HL-60 (cell line): ENCODE data around the gene XPNPEP2.

Experiments
- DNase-seq, 2 experiments: peaks; one replicate each; pipeline ENCODE4 v3.0.0-alpha.2; 2010 to 2020; ENCODE audit warnings: low read depth in 1 of 2, low spot score in 1 of 2
- H3K27ac ChIP-seq: fragments of 250-450 bp; sonication (Bioruptor Pico); replicated peaks from 2 replicates; pipeline ENCODE4 v1.5.1; 2020; ENCODE audit warnings: mild to moderate bottlenecking, moderate library complexity
- H3K27me3 ChIP-seq: fragments of 250-450 bp; sonication (Bioruptor Pico); 2 replicates; pipeline ENCODE4 v1.5.1; 2021; ENCODE audit warnings: mild to moderate bottlenecking, moderate library complexity; ENCODE audit not compliant: insufficient read depth, poor library complexity, severe bottlenecking
- H3K4me3 ChIP-seq: replicated peaks from 2 replicates; pipeline ENCODE4 v1.5.1; 2011; ENCODE audit warnings: mild to moderate bottlenecking, control low read depth, low read length; ENCODE audit not compliant: insufficient read depth
- GABPA ChIP-seq: IDR thresholded peaks from 2 replicates; pipeline ENCODE4 v1.6.1; 2012; ENCODE audit warnings: low read depth
- POLR2AphosphoS5 ChIP-seq: IDR thresholded peaks from 2 replicates; pipeline ENCODE4 v1.6.1; 2012; ENCODE audit warnings: low read depth
- SPI1 ChIP-seq: IDR thresholded peaks from 2 replicates; pipeline ENCODE4 v1.6.1; 2012; ENCODE audit warnings: low read depth, mild to moderate bottlenecking, borderline replicate concordance
- TF ChIP-seq, protein P1 (sequence below): IDR thresholded peaks from one replicate; pipeline ENCODE4 v1.5.1; 2011; ENCODE audit warnings: low read length, control low read depth, inconsistent platforms; ENCODE audit not compliant: insufficient read depth
- TF ChIP-seq, protein P2 (sequence below): IDR thresholded peaks from 2 replicates; pipeline ENCODE4 v1.6.1; 2012; ENCODE audit warnings: low read depth; ENCODE audit not compliant: insufficient replicate concordance

XPNPEP2 gene

DNA sequence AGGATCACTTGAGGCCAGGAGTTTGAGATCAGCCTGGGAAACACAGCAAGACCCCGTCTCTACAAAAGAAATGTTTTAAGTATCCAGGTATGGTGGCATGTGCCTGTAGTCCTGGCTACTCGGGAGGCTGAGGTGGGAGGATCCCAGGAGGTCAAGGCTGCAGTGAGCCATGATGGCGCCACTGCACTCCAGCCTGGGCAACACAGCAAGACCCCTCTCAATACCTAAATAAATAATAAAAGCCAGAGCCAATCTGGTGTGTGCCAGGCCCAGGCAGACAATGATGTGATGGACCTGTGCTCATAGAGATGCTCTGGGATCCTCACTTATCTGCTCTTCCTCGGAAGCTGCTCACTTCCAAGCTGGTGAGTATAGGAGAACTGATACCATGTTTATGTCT lies 22.8 kb downstream of the XPNPEP2 start:
- Histone ChIP-seq H3K4me3 (no peak overlapping the region), H3K27me3 (no peaks in the 10 kb centered on the region), H3K27ac (no peak overlapping the region)
- TF ChIP-seq, protein P1, sequence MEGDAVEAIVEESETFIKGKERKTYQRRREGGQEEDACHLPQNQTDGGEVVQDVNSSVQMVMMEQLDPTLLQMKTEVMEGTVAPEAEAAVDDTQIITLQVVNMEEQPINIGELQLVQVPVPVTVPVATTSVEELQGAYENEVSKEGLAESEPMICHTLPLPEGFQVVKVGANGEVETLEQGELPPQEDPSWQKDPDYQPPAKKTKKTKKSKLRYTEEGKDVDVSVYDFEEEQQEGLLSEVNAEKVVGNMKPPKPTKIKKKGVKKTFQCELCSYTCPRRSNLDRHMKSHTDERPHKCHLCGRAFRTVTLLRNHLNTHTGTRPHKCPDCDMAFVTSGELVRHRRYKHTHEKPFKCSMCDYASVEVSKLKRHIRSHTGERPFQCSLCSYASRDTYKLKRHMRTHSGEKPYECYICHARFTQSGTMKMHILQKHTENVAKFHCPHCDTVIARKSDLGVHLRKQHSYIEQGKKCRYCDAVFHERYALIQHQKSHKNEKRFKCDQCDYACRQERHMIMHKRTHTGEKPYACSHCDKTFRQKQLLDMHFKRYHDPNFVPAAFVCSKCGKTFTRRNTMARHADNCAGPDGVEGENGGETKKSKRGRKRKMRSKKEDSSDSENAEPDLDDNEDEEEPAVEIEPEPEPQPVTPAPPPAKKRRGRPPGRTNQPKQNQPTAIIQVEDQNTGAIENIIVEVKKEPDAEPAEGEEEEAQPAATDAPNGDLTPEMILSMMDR: no peak
- no peak for TF ChIP-seq SPI1
- TF ChIP-seq POLR2AphosphoS5: no peak
- TF ChIP-seq GABPA: no peak
- TF ChIP-seq, protein P2, sequence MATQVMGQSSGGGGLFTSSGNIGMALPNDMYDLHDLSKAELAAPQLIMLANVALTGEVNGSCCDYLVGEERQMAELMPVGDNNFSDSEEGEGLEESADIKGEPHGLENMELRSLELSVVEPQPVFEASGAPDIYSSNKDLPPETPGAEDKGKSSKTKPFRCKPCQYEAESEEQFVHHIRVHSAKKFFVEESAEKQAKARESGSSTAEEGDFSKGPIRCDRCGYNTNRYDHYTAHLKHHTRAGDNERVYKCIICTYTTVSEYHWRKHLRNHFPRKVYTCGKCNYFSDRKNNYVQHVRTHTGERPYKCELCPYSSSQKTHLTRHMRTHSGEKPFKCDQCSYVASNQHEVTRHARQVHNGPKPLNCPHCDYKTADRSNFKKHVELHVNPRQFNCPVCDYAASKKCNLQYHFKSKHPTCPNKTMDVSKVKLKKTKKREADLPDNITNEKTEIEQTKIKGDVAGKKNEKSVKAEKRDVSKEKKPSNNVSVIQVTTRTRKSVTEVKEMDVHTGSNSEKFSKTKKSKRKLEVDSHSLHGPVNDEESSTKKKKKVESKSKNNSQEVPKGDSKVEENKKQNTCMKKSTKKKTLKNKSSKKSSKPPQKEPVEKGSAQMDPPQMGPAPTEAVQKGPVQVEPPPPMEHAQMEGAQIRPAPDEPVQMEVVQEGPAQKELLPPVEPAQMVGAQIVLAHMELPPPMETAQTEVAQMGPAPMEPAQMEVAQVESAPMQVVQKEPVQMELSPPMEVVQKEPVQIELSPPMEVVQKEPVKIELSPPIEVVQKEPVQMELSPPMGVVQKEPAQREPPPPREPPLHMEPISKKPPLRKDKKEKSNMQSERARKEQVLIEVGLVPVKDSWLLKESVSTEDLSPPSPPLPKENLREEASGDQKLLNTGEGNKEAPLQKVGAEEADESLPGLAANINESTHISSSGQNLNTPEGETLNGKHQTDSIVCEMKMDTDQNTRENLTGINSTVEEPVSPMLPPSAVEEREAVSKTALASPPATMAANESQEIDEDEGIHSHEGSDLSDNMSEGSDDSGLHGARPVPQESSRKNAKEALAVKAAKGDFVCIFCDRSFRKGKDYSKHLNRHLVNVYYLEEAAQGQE: no peak
- no peak for DNase-seq

DNA sequence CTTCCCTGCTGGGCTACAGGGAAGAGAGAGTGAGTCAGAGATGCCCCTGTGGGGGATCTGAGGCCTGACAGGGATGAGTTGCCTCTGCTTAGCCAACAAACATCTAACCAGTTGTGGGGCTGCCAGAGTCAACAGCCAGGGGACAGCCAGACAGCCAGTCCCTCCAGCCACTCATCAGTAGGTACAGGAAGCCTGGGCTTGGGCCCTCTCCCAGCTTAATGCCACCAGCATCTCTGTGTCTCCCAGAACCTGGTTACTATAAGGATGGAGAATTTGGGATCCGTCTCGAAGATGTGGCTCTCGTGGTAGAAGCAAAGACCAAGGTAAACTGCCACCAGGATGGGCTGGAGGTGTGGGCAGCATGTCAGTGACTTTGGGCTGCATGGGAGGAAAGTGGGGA lies 23.7 kb downstream of the XPNPEP2 start:
- no peak overlapping the region for H3K27ac ChIP-seq
- no peak for TF ChIP-seq POLR2AphosphoS5
- TF ChIP-seq, protein P2: no peak
- TF ChIP-seq, protein P1: no peak
- TF ChIP-seq GABPA: no peak
- no peak for TF ChIP-seq SPI1
- DNase-seq: no peak
- no peaks in the 10 kb centered on the region for H3K27me3 ChIP-seq
- H3K4me3 ChIP-seq: no peak overlapping the region

DNA sequence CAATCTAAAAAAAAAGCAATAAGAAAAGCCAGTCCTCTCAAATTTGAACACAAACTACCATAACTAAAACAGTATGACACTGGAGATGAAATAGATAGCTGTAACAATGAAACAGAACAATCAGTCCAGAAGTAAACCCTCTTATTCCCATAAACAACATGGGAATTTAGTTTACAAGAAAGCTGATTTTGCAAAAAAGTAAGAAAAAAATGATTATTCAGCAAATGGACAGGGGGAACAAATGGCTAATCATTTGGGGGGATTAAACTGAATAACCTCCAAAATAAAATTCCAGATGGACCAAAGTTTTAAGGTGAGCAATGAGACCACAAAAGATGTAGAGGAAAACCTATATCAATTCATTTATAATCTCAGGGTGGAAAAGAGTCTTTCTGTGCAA lies 24.9 kb downstream of the XPNPEP2 start:
- Histone ChIP-seq H3K27ac (no peak overlapping the region), H3K27me3 (no peaks in the 10 kb centered on the region), H3K4me3 (no peak overlapping the region)
- no peak for TF ChIP-seq SPI1
- no peak for TF ChIP-seq GABPA
- no peak for TF ChIP-seq POLR2AphosphoS5
- TF ChIP-seq, protein P1: no peak
- TF ChIP-seq, protein P2: no peak
- no peak for DNase-seq
